K562 (cell line): ENCODE results near the gene COG7. TPM values are rescaled to one million over a fixed set of nuclear protein-coding genes. Genes with fewer than 3 reads are reported as not detected.

Experiments used
- ATAC-seq: fragments of 200-7000 bp; cut with Tn5 transposase; 3 replicates; pipeline ENCODE4 v1.9.1; 2020; ENCODE audit warnings: moderate library complexity
- BruUV-seq: library from RNA; stranded (reverse); fragments of 400-500 nt; replicated peaks from 2 replicates; lab custom pipeline; 2021; lab: Mats Ljungman, UMichigan
- CTCF ChIA-PET: fragments of 300-600 bp; formaldehyde crosslinking; extraction: SDS; loops from one replicate; lab custom pipeline; 2021; ENCODE audit warnings: low intra/inter-chr PET ratio; lab: Yijun Ruan, JAX
- POLR2A ChIA-PET: fragments of 300-600, 350-650 bp; sonication (Branson Sonifier 250); formaldehyde crosslinking; extraction: SDS; loops from one replicate; lab custom pipeline; 2021; ENCODE audit warnings: antibody characterized with exemption, inconsistent platforms; lab: Yijun Ruan, JAX
- DNase-seq, 4 experiments: peaks; one replicate each; pipeline versions ENCODE4 v3.0.0 to v3.0.0-alpha.2; 2011 to 2018; ENCODE audit warnings: low spot score in 3 of 4, mixed read lengths in 3 of 4; ENCODE audit errors: extremely low read depth in 1 of 4
- FAIRE-seq: peaks from 2 replicates; lab custom pipeline; 2011; peaks lifted over from hg19 to GRCh38; lab: Jason Lieb, UNC
- H2AFZ ChIP-seq: 2 replicates; pipeline ENCODE4 v1.6.0; 2011; ENCODE audit warnings: low read depth, low read length, control low read depth, inconsistent platforms
- H3K27ac ChIP-seq: fragments of 200-600 bp; 3 replicates; pipeline ENCODE4 v1.8.0; 2011; ENCODE audit warnings: low read depth, mild to moderate bottlenecking, control low read depth, inconsistent platforms, low read length, moderate library complexity, mixed read lengths; ENCODE audit errors: extremely low read depth
- H3K27me3 ChIP-seq, 2 experiments: fragments of 300-600 bp in 1 of 2; 2 replicates in 1 of 2; 3 replicates in 1 of 2; pipeline versions ENCODE4 v1.6.0 to v1.8.0; 2011; ENCODE audit warnings: inconsistent platforms in 2 of 2, low read length in 2 of 2, mild to moderate bottlenecking in 1 of 2, mixed read lengths in 1 of 2, moderate library complexity in 1 of 2; ENCODE audit not compliant: control insufficient read depth in 2 of 2, insufficient read depth in 2 of 2
- H3K36me3 ChIP-seq: fragments of 300-600 bp; 3 replicates; pipeline ENCODE4 v1.8.0; 2011; ENCODE audit warnings: mild to moderate bottlenecking, low read length, inconsistent platforms; ENCODE audit not compliant: control insufficient read depth, insufficient read depth
- H3K4me1 ChIP-seq, 2 experiments: fragments of 200-600 bp in 1 of 2; replicated peaks in 1 of 2; 2 replicates in 1 of 2; 3 replicates in 1 of 2; pipeline versions ENCODE4 v1.5.1 to v1.8.0; 2011; ENCODE audit warnings: inconsistent platforms in 2 of 2, low read length in 2 of 2, mild to moderate bottlenecking in 1 of 2, mixed read lengths in 1 of 2, moderate library complexity in 1 of 2; ENCODE audit not compliant: control insufficient read depth in 2 of 2, insufficient read depth in 2 of 2
- H3K4me2 ChIP-seq: 2 replicates; pipeline ENCODE4 v1.6.1; 2011; ENCODE audit warnings: low read length, control low read depth, inconsistent platforms, mixed read lengths; ENCODE audit not compliant: insufficient read depth
- H3K4me3 ChIP-seq: fragments of 200-600 bp; sonication (generic), shearing (Covaris generic); 2 replicates; pipeline ENCODE4 v1.5.1; 2016; ENCODE audit warnings: control low read depth, inconsistent platforms
- H3K79me2 ChIP-seq: fragments of 200-600 bp; 3 replicates; pipeline ENCODE4 v1.8.0; 2011; ENCODE audit warnings: low read length, inconsistent platforms; ENCODE audit not compliant: control insufficient read depth, insufficient read depth
- H3K9ac ChIP-seq, 2 experiments: 2 replicates each; pipeline versions ENCODE4 v1.6.0 to v1.6.1; 2011; ENCODE audit warnings: low read depth in 2 of 2, low read length in 2 of 2, control low read depth in 1 of 2, inconsistent platforms in 1 of 2, mild to moderate bottlenecking in 1 of 2, mixed read lengths in 1 of 2; ENCODE audit not compliant: insufficient read depth in 1 of 2
- H3K9me1 ChIP-seq: one replicate; pipeline ENCODE4 v1.6.0; 2011; ENCODE audit warnings: inconsistent platforms, mild to moderate bottlenecking, low read length, moderate library complexity; ENCODE audit not compliant: control insufficient read depth, insufficient read depth
- H3K9me3 ChIP-seq: replicated peaks from 2 replicates; pipeline ENCODE4 v1.5.1; 2011; ENCODE audit warnings: low read depth, low read length, inconsistent platforms; ENCODE audit not compliant: control insufficient read depth, insufficient read depth
- H4K20me1 ChIP-seq: replicated peaks from 2 replicates; pipeline ENCODE4 v1.6.1; 2011; ENCODE audit warnings: low read length, inconsistent platforms, mixed read lengths; ENCODE audit not compliant: control insufficient read depth, insufficient read depth
- ELF4 ChIP-seq: fragments of 450-650 bp; formaldehyde crosslinking; IDR thresholded peaks from 2 replicates; pipeline ENCODE4 v1.4.0; 2022; ENCODE audit warnings: missing genetic modification characterization
- FOXM1 ChIP-seq, 2 experiments: fragments of 450-650 bp in 1 of 2; sonication (generic) in 1 of 2; formaldehyde crosslinking in 1 of 2; IDR thresholded peaks; 2 replicates each; pipeline versions ENCODE4 v1.6.1 to v1.9.0; 2017 to 2022; ENCODE audit warnings: low read depth in 2 of 2, mild to moderate bottlenecking in 2 of 2, missing genetic modification reagents in 1 of 2, moderate library complexity in 1 of 2
- PTBP1 ChIP-seq: fragments of 200-400 bp; formaldehyde crosslinking; IDR thresholded peaks from 2 replicates; pipeline ENCODE4 v1.6.1; 2017; ENCODE audit warnings: low read depth, low read length
- SP1 ChIP-seq: sonication (generic); formaldehyde crosslinking; IDR thresholded peaks from 2 replicates; pipeline ENCODE4 v1.8.1; 2022; ENCODE audit warnings: mild to moderate bottlenecking, missing genetic modification reagents
- SRF ChIP-seq, 2 experiments: fragments of 250-450, 450-650 bp in 1 of 2; sonication (Bioruptor Pico) in 1 of 2; sonication (generic) in 1 of 2; formaldehyde crosslinking; IDR thresholded peaks; 2 replicates each; pipeline versions ENCODE4 v1.5.0 to v1.5.1; 2020 to 2022; ENCODE audit warnings: mild to moderate bottlenecking in 1 of 2, missing genetic modification reagents in 1 of 2
- SUPT5H ChIP-seq: fragments of 450-650 bp; IDR thresholded peaks from 2 replicates; pipeline ENCODE4 v1.6.1; 2016
- XRCC5 ChIP-seq: fragments of 200-400 bp; formaldehyde crosslinking; IDR thresholded peaks from 2 replicates; pipeline ENCODE4 v1.6.1; 2017; ENCODE audit warnings: low read depth, mild to moderate bottlenecking, low read length
- ZC3H11A ChIP-seq: IDR thresholded peaks from 2 replicates; pipeline ENCODE4 v1.6.1; 2012; ENCODE audit warnings: low read depth, low read length, improper control_type of control experiment
- ZNF785 ChIP-seq: fragments of 250-450 bp; sonication (Bioruptor Pico); IDR thresholded peaks from 2 replicates; pipeline ENCODE4 v1.4.0; 2020; ENCODE audit warnings: mild to moderate bottlenecking
- whole genome bisulfite sequencing: fragments of 100-300 bp; shearing (Covaris generic); methylation state at CpG from one replicate; pipeline ENCODE4 v1.1.6; 2016; ENCODE audit warnings: low coverage, mixed read lengths; ENCODE audit not compliant: insufficient coverage; ENCODE audit errors: missing lambda C conversion rate; 5-methylcytosine and 5-hydroxymethylcytosine counted together
- in situ Hi-C: fragments of 300-500 bp; cut with MboI; formaldehyde crosslinking; loops from 4 replicates; pipeline ENCODE4 v1.15.0; 2018; ENCODE audit warnings: inconsistent platforms, mixed read lengths
- intact Hi-C: fragments of 100-400 bp; cut with micrococcal nuclease; formaldehyde crosslinking; loops from 2 replicates; pipeline ENCODE4 v1.14.2; 2022
- polyA plus RNA-seq, 8 experiments: library from polyadenylated mRNA; depleted of rRNA in 4 of 8; stranded (reverse) in 5 of 8; unstranded in 3 of 8; fragments of >200 nt; fragmentation: Nextera tagmentation in 2 of 8; fragmentation: Illumina TruSeq in 1 of 8; extraction: Ambion mirVana in 2 of 8; extraction: Trizol in 1 of 8; gene quantifications; 2 replicates each; pipeline versions ENCODE4 v1.2.1 to v1.2.3, GENCODE V29; 2011 to 2014; ENCODE audit warnings: inconsistent platforms in 1 of 8, missing spikeins in 1 of 8
- total RNA-seq, 7 experiments: library from RNA; depleted of rRNA in 6 of 7; stranded (reverse); fragments of >200 nt in 6 of 7; fragmentation: Illumina TruSeq in 2 of 7; extraction: Trizol in 2 of 7; gene quantifications; 2 replicates each; pipeline versions ENCODE4 v1.2.1 to v1.2.3, GENCODE V29; 2011 to 2021; ENCODE audit warnings: low replicate concordance in 1 of 7

The COG7 gene
- total and polyA plus RNA-seq, 9 of the 15 experiments (the other 6 are each of a cell fraction or from before 2014, with no cell fraction given) = 3.8 to 17.6 (median 13.4) TPM

GRCh38 chr16:23375643-23376042 lies 77.3 kb downstream of the COG7 start:
- H3K79me2 ChIP-seq = no peaks in the 10 kb centered on the region
- DNase-seq (no peak), FAIRE-seq (no peak), ATAC-seq (no peak)
- peaks cover 9% of the 10 kb centered on the region; the same call in 1 of the 2 replicates for H4K20me1 ChIP-seq
- no peaks in the 10 kb centered on the region for H3K9me1 ChIP-seq
- BruUV-seq = no TSS peak
- in situ Hi-C loops = no loop called here
- H3K4me3 ChIP-seq = no peak overlapping the region
- peaks cover 0 to 5% of the 10 kb centered on the region in 2 experiments; a peak in 2 of 5 replicates for H3K4me1 ChIP-seq
- no peak overlapping the region for H2AFZ ChIP-seq
- no peaks in the 10 kb centered on the region for H3K36me3 ChIP-seq
- intact Hi-C loops = no loop called here
- WGBS = 2% methylated on average over 7 of the region's 7 CpGs
- H3K9me3 ChIP-seq = no peaks in the 10 kb centered on the region
- H3K9ac ChIP-seq = no peak overlapping the region
- TF ChIP-seq ZNF785 (CRISPR knock-in tag) = no peak
- TF ChIP-seq SUPT5H = no peak
- TF ChIP-seq FOXM1 (IDR thresholded peaks at IDR 0.05; ENCODE audit: low read depth) = no peak
- TF ChIP-seq FOXM1 (CRISPR knock-in tag; IDR thresholded peaks at IDR 0.05; ENCODE audit: low read depth) = no peak
- TF ChIP-seq SRF (CRISPR knock-in tag; IDR thresholded peaks at IDR 0.05) = no peak
- no peak for TF ChIP-seq XRCC5
- TF ChIP-seq PTBP1 = no peak
- no peak for TF ChIP-seq ZC3H11A
- TF ChIP-seq SP1 = no peak
- TF ChIP-seq ELF4 (CRISPR knock-in tag) = no peak
- peaks cover under 1 to 58% of the 10 kb centered on the region in 2 experiments; a peak in 3 of 5 replicates for H3K27me3 ChIP-seq
- no peak overlapping the region for H3K4me2 ChIP-seq
- CTCF ChIA-PET = no interaction called here
- POLR2A ChIA-PET = interaction anchor here (0.9 kb wide), 1 partner anchor 110 kb away, joined by 3 read pairs; no protein-coding TSS in a partner anchor
- H3K27ac ChIP-seq = no peak overlapping the region
